ENCODE data around the gene TMEM203.

Gene TMEM203

GRCh38 chr9:137163365-137163715 lies 42.1 kb downstream of the TMEM203 start:
- DNase-seq = no peak

- no peak for DNase-seq
Observed at GRCh38 chr9:137162505-137163364, 42.7 kb downstream of the TMEM203 start.

DNA sequence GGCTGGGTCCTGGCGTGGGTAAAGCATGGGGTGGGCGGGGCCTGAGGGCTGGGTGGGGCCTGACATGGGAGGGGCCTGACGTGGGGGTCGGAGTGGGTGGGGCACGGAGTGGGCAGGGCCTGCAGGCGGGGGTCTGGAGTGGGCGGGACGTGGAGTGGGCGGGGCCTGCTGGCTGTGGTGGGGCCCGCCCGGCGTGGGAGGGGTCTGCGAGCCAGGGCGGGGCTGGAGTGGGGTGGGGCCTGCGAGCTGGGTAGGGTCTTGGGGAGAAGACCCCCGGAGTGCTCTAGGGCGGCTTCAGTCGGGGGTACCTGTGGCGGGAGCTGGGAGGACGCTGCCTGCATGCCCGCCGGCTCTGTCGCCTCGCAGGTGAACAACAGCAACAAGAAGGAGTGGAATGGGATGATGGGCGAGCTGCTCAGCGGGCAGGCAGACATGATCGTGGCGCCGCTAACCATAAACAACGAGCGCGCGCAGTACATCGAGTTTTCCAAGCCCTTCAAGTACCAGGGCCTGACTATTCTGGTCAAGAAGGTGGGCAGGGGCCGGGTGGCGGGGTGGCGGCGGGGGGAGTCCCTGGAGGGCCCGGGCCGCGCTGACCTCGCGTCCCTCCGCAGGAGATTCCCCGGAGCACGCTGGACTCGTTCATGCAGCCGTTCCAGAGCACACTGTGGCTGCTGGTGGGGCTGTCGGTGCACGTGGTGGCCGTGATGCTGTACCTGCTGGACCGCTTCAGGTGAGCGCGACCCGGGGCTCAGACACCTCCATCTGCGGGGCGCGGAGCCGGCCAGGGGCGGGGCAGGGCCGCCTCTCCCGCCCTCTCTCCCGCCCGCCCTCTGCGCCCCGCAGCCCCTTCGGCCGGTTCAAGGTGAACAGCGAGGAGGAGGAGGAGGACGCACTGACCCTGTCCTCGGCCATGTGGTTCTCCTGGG lies 43.6 kb downstream of the TMEM203 start:
- DNase-seq = no peak

DNA sequence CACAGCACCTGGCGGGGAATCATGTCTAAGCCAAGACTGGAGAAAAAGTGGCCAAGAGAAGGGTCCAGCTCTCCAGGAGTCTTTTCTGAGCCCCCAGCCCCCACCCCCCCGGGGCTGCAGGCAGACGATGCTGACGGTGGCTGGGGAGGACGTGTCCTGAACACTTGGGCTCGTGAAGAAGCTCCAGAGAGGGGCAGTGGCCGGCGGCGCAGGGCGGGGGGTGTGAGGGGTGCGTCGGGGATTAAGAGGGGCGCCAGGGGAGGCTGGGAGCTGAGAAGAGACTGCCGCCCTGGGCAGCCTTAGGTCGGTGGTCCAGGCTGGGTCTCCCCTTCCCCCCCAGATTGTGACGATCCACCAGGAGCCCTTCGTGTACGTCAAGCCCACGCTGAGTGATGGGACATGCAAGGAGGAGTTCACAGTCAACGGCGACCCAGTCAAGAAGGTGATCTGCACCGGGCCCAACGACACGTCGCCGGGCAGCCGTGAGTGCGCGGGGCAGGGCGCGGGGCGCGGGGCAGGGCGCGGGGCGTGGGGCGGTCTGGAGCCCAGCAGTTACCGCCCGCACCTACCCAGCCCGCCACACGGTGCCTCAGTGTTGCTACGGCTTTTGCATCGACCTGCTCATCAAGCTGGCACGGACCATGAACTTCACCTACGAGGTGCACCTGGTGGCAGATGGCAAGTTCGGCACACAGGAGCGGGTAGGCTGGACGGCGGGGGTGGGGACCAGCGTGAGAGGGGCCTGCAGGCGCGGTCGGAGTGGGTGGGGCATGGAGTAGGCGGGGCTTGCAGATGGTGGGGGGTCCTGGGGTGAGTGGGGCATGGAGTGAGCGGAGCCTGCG lies 44.5 kb downstream of the TMEM203 start:
- DNase-seq = no peak

- no peak for DNase-seq
Observed at GRCh38 chr9:137160054-137160425, 45.4 kb downstream of the TMEM203 start.

DNA sequence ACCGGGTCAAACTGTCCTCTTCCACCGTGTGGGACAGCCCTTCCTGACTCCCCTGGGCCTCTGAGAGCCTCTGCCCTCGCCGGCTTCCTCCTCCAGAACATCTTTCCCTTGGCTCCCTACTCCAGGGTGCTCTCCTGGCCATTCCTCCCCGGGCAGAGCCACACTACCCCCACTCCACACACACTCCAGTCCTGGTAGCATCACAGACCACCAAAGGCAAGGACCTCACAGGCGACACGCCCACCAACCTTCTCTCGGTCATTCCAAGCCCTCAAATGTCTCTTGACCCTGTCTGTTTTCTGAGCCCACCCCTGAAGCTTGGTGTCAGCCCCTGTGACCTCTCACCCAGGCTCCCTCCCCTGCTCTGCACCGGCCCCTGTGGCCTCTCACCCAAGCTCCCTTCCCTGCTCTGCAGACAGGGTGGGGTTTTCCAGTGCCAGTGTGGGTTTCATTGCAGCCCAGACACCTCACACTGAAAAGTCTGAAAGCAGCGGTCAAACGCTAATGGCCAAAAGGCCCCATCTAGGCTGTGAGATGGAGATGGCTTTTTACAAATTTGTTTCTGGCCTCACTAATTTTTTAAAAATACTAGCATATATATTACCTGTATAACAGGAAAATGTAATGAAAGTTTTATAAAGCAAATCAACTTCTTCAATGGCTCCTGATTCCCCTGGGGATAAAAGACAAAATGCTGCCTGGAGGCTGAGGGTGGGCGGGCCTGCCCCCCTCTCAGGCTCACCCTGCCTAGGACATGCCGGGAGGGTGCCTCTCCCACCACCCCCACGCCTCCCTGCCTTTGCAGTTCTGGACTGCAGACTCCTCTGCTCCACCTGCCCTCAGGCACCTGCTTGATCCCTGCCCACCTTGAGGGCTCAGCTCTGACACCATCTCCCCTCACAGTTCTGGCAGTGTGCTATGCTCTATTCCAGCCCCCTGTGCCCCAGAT lies 46.1 kb downstream of the TMEM203 start:
- no peak for DNase-seq

- no peak for DNase-seq
Observed at GRCh38 chr9:137158625-137159024, 46.8 kb downstream of the TMEM203 start.

GRCh38 chr9:137157618-137158415 lies 47.6 kb downstream of the TMEM203 start:
- no peak for DNase-seq

DNA sequence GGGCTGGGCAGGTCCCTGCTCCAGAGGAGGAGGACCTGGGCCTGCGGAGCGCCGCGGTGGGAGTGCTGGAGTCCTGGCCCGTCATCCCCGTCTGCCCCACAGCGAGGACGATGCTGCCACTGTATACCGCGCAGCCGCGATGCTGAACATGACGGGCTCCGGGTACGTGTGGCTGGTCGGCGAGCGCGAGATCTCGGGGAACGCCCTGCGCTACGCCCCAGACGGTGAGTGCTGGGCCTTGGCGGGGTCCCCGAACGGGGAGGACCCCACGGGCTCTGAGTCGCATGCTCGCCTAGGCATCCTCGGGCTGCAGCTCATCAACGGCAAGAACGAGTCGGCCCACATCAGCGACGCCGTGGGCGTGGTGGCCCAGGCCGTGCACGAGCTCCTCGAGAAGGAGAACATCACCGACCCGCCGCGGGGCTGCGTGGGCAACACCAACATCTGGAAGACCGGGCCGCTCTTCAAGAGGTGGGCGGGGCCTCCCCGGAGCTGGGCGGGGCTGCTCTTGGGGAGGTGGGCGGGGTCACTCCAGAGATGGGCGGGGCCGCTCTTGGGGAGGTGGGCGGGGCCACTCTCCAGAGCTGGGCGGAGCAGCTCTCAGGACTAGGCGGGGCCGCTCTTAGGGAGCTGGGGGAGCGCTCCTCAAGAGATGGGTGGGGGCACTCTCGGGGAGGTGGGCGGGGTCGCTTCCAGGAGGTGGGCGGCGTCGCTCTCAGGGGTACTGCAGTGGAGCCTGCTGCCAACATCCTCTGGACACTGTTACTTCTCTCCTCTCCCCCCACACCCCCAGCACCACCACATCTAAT lies 48.7 kb downstream of the TMEM203 start:
- peak in 1 of 2 donors; percentile 10 for DNase-seq
